WTC11 (cell line): ENCODE results near the gene FGFR1OP2. TPM values are rescaled to one million over a fixed set of nuclear protein-coding genes. Genes with fewer than 3 reads are reported as not detected.

Source experiments
- ATAC-seq: fragments of 200-7000 bp; cut with Tn5 transposase; 2 replicates; pipeline ENCODE4 v1.10.0; 2021; ENCODE audit warnings: mild to moderate bottlenecking, moderate library complexity
- CTCF ChIA-PET: fragments of 300-600 bp; sonication (Branson Sonifier 250); formaldehyde crosslinking; loops from one replicate; lab custom pipeline; 2021; ENCODE audit warnings: antibody characterized with exemption; lab: Charles Lee
- POLR2A ChIA-PET: fragments of 350-600 bp; sonication (Branson Sonifier 250); formaldehyde crosslinking; loops from one replicate; lab custom pipeline; 2021; ENCODE audit warnings: antibody characterized with exemption; lab: Charles Lee
- DNase-seq: peaks from one replicate; pipeline ENCODE4 v3.0.0; 2021; ENCODE audit warnings: low spot score
- H3K27ac Mint-ChIP-seq: 2 replicates; pipeline ENCODE4 v1.8.0; 2021; ENCODE audit warnings: mixed read lengths
- H3K27me3 Mint-ChIP-seq: 2 replicates; pipeline ENCODE4 v1.8.0; 2021; ENCODE audit warnings: low read depth, mild to moderate bottlenecking, moderate library complexity, mixed read lengths
- H3K36me3 Mint-ChIP-seq: 2 replicates; pipeline ENCODE4 v1.8.0; 2021; ENCODE audit warnings: mixed read lengths
- H3K4me1 Mint-ChIP-seq: 2 replicates; pipeline ENCODE4 v1.8.0; 2022; ENCODE audit warnings: mixed read lengths
- H3K4me3 Mint-ChIP-seq: 2 replicates; pipeline ENCODE4 v1.8.0; 2021; ENCODE audit warnings: mild to moderate bottlenecking, moderate library complexity, mixed read lengths
- H3K9me3 Mint-ChIP-seq: 2 replicates; pipeline ENCODE4 v1.8.0; 2021; ENCODE audit warnings: mixed read lengths
- ATF1 ChIP-seq: sonication (generic); formaldehyde crosslinking; IDR thresholded peaks from 2 replicates; pipeline ENCODE4 v1.8.1; 2023; ENCODE audit warnings: mild to moderate bottlenecking, moderate library complexity, missing genetic modification reagents
- CREB1 ChIP-seq: sonication (generic); formaldehyde crosslinking; IDR thresholded peaks from 2 replicates; pipeline ENCODE4 v1.8.0; 2023; ENCODE audit warnings: mild to moderate bottlenecking, missing genetic modification reagents
- CREM ChIP-seq: sonication (generic); formaldehyde crosslinking; IDR thresholded peaks from 2 replicates; pipeline ENCODE4 v1.8.1; 2022; ENCODE audit warnings: mild to moderate bottlenecking, missing genetic modification reagents, moderate library complexity
- ETV6 ChIP-seq: sonication (generic); formaldehyde crosslinking; IDR thresholded peaks from 2 replicates; pipeline ENCODE4 v1.8.1; 2022; ENCODE audit warnings: mild to moderate bottlenecking, missing genetic modification reagents
- GABPB1 ChIP-seq: sonication (generic); formaldehyde crosslinking; IDR thresholded peaks from 2 replicates; pipeline ENCODE4 v1.8.1; 2023; ENCODE audit warnings: mild to moderate bottlenecking, missing genetic modification reagents
- GTF2I ChIP-seq: fragments of 250-450 bp; sonication (Bioruptor Pico); conservative IDR thresholded peaks from 2 replicates; pipeline ENCODE4 v1.4.0; 2021; ENCODE audit warnings: mild to moderate bottlenecking
- NFYB ChIP-seq: sonication (generic); formaldehyde crosslinking; conservative IDR thresholded peaks from 2 replicates; pipeline ENCODE4 v1.8.0; 2022; ENCODE audit warnings: low read depth, missing genetic modification reagents
- PRRX2 ChIP-seq: fragments of 250-450 bp; sonication (Bioruptor Pico); IDR thresholded peaks from 2 replicates; pipeline ENCODE4 v1.8.0; 2021; ENCODE audit warnings: mild to moderate bottlenecking
- SOX15 ChIP-seq: fragments of 250-450 bp; sonication (Bioruptor Pico); IDR thresholded peaks from 2 replicates; pipeline ENCODE4 v1.9.0; 2021; ENCODE audit warnings: mild to moderate bottlenecking
- TP53 ChIP-seq: sonication (generic); formaldehyde crosslinking; IDR thresholded peaks from 2 replicates; pipeline ENCODE4 v1.8.1; 2023; ENCODE audit warnings: mild to moderate bottlenecking, missing genetic modification reagents
- ZNF423 ChIP-seq: fragments of 250-450 bp; sonication (Bioruptor Pico); IDR thresholded peaks from 2 replicates; pipeline ENCODE4 v2.1.2; 2022; ENCODE audit warnings: mild to moderate bottlenecking, moderate library complexity
- total RNA-seq: library from RNA; stranded (reverse); gene quantifications from 3 replicates; pipeline ENCODE4 v1.2.3, GENCODE V29; 2021
- TF ChIP-seq, protein P1 (sequence below): sonication (generic); formaldehyde crosslinking; IDR thresholded peaks from 2 replicates; pipeline ENCODE4 v1.8.0; 2023; ENCODE audit warnings: missing genetic modification reagents, mild to moderate bottlenecking, borderline replicate concordance
- TF ChIP-seq, protein P2 (sequence below): sonication (generic); formaldehyde crosslinking; IDR thresholded peaks from 2 replicates; pipeline ENCODE4 v1.8.0; 2022; ENCODE audit warnings: mild to moderate bottlenecking, missing genetic modification reagents
- TF ChIP-seq, protein P3 (sequence below): sonication (generic); formaldehyde crosslinking; IDR thresholded peaks from 2 replicates; pipeline ENCODE4 v1.8.1; 2023; ENCODE audit warnings: mild to moderate bottlenecking, missing genetic modification reagents, moderate library complexity
- TF ChIP-seq, protein P4 (sequence below): fragments of 250-450 bp; sonication (Bioruptor Pico); IDR thresholded peaks from 2 replicates; pipeline ENCODE4 v1.9.0; 2021; ENCODE audit warnings: mild to moderate bottlenecking
- TF ChIP-seq, protein P5 (sequence below): sonication (generic); formaldehyde crosslinking; IDR thresholded peaks from 2 replicates; pipeline ENCODE4 v1.8.1; 2022; ENCODE audit warnings: low read depth, mild to moderate bottlenecking, moderate library complexity, missing genetic modification reagents, borderline replicate concordance
- TF ChIP-seq, protein P6 (sequence below): sonication (generic); formaldehyde crosslinking; IDR thresholded peaks from 2 replicates; pipeline ENCODE4 v1.8.0; 2023; ENCODE audit warnings: missing genetic modification reagents

FGFR1OP2 gene
- total RNA-seq, 1 experiment from 2014 or later, result 28.9 TPM

DNA sequence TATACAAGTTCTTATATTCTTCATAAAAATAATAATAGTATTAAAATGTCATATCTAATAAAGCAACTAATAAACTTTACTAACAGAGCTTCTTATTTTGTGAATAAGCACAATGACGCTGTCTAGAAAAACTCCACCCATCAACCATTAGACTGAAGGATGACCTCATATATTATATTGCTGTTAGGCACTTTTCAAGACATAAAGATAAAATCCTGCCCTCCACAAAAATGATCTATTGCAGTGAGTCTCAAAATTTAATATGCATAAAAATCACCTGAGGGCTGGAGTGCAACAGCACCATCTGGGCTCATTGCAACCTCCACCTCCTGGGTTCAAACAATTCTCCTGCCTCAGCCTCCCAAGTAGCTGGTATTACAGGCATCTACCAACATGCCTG lies 55.8 kb downstream of the FGFR1OP2 start (continued):
- TF ChIP-seq TP53 (CRISPR knock-in tag), result no peak
- TF ChIP-seq SOX15 (CRISPR knock-in tag), result no peak
- TF ChIP-seq GTF2I (CRISPR knock-in tag), result no peak
- TF ChIP-seq, protein P1, sequence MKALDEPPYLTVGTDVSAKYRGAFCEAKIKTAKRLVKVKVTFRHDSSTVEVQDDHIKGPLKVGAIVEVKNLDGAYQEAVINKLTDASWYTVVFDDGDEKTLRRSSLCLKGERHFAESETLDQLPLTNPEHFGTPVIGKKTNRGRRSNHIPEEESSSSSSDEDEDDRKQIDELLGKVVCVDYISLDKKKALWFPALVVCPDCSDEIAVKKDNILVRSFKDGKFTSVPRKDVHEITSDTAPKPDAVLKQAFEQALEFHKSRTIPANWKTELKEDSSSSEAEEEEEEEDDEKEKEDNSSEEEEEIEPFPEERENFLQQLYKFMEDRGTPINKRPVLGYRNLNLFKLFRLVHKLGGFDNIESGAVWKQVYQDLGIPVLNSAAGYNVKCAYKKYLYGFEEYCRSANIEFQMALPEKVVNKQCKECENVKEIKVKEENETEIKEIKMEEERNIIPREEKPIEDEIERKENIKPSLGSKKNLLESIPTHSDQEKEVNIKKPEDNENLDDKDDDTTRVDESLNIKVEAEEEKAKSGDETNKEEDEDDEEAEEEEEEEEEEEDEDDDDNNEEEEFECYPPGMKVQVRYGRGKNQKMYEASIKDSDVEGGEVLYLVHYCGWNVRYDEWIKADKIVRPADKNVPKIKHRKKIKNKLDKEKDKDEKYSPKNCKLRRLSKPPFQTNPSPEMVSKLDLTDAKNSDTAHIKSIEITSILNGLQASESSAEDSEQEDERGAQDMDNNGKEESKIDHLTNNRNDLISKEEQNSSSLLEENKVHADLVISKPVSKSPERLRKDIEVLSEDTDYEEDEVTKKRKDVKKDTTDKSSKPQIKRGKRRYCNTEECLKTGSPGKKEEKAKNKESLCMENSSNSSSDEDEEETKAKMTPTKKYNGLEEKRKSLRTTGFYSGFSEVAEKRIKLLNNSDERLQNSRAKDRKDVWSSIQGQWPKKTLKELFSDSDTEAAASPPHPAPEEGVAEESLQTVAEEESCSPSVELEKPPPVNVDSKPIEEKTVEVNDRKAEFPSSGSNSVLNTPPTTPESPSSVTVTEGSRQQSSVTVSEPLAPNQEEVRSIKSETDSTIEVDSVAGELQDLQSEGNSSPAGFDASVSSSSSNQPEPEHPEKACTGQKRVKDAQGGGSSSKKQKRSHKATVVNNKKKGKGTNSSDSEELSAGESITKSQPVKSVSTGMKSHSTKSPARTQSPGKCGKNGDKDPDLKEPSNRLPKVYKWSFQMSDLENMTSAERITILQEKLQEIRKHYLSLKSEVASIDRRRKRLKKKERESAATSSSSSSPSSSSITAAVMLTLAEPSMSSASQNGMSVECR (CRISPR knock-in tag), result no peak
- TF ChIP-seq, protein P2, sequence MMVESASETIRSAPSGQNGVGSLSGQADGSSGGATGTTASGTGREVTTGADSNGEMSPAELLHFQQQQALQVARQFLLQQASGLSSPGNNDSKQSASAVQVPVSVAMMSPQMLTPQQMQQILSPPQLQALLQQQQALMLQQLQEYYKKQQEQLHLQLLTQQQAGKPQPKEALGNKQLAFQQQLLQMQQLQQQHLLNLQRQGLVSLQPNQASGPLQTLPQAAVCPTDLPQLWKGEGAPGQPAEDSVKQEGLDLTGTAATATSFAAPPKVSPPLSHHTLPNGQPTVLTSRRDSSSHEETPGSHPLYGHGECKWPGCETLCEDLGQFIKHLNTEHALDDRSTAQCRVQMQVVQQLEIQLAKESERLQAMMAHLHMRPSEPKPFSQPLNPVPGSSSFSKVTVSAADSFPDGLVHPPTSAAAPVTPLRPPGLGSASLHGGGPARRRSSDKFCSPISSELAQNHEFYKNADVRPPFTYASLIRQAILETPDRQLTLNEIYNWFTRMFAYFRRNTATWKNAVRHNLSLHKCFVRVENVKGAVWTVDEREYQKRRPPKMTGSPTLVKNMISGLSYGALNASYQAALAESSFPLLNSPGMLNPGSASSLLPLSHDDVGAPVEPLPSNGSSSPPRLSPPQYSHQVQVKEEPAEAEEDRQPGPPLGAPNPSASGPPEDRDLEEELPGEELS (CRISPR knock-in tag), result no peak
- TF ChIP-seq ATF1, result no peak
- no peak for TF ChIP-seq NFYB (CRISPR knock-in tag)
- TF ChIP-seq, protein P3, sequence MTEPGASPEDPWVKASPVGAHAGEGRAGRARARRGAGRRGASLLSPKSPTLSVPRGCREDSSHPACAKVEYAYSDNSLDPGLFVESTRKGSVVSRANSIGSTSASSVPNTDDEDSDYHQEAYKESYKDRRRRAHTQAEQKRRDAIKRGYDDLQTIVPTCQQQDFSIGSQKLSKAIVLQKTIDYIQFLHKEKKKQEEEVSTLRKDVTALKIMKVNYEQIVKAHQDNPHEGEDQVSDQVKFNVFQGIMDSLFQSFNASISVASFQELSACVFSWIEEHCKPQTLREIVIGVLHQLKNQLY, result no peak
- no peak for TF ChIP-seq PRRX2 (CRISPR knock-in tag)
- TF ChIP-seq, all 79 proteins: peak for 0

DNA sequence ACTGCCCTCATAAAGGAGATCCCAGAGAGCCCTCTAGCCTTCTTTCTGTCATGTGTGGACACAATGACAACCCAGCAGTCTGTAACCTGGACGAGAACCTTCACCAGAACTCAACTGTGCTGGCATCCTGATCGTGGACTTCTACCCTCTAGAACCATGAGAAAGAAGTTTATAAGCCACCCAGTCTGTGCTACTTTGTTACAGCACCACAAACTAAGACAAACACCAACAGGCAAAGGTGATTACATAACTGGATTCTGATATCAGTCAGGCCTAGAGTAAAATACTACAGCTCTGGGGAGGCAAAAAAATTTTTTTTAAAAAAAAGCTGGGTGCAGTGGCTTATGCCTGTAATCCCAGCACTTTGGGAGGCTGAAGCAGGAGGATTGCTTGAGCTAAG lies 57.4 kb downstream of the FGFR1OP2 start:
- H3K4me3 Mint-ChIP-seq, result no peak overlapping the region
- H3K9me3 Mint-ChIP-seq, result no peaks in the 10 kb centered on the region
- no peaks in the 10 kb centered on the region for H3K27me3 Mint-ChIP-seq
- no peak for ATAC-seq
- CTCF ChIA-PET, result no interaction called here
- no peak overlapping the region for H3K27ac Mint-ChIP-seq
- H3K36me3 Mint-ChIP-seq, result peaks cover 44% of the 10 kb centered on the region
- H3K4me1 Mint-ChIP-seq, result peaks cover 1% of the 10 kb centered on the region
- TF ChIP-seq, protein P4, sequence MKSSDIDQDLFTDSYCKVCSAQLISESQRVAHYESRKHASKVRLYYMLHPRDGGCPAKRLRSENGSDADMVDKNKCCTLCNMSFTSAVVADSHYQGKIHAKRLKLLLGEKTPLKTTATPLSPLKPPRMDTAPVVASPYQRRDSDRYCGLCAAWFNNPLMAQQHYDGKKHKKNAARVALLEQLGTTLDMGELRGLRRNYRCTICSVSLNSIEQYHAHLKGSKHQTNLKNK (CRISPR knock-in tag), result no peak
- TF ChIP-seq, protein P5, sequence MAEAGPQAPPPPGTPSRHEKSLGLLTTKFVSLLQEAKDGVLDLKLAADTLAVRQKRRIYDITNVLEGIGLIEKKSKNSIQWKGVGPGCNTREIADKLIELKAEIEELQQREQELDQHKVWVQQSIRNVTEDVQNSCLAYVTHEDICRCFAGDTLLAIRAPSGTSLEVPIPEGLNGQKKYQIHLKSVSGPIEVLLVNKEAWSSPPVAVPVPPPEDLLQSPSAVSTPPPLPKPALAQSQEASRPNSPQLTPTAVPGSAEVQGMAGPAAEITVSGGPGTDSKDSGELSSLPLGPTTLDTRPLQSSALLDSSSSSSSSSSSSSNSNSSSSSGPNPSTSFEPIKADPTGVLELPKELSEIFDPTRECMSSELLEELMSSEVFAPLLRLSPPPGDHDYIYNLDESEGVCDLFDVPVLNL (CRISPR knock-in tag), result no peak
- TF ChIP-seq CREM (CRISPR knock-in tag), result no peak
- no peak for TF ChIP-seq CREB1 (CRISPR knock-in tag)
- TF ChIP-seq, protein P6, sequence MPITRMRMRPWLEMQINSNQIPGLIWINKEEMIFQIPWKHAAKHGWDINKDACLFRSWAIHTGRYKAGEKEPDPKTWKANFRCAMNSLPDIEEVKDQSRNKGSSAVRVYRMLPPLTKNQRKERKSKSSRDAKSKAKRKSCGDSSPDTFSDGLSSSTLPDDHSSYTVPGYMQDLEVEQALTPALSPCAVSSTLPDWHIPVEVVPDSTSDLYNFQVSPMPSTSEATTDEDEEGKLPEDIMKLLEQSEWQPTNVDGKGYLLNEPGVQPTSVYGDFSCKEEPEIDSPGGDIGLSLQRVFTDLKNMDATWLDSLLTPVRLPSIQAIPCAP (CRISPR knock-in tag), result no peak
- TF ChIP-seq ZNF423 (CRISPR knock-in tag), result no peak
- no peak for TF ChIP-seq ETV6 (CRISPR knock-in tag)
- TF ChIP-seq GABPB1 (CRISPR knock-in tag), result no peak
- TF ChIP-seq, protein P2 (CRISPR knock-in tag), result no peak
- POLR2A ChIA-PET, result no interaction called here
- DNase-seq, result no peak
